ENCODE data around the gene PTBP1.
A peak's percentile ranks its signal among the peaks of the same experiment; 100 is the strongest.

Gene PTBP1

DNA sequence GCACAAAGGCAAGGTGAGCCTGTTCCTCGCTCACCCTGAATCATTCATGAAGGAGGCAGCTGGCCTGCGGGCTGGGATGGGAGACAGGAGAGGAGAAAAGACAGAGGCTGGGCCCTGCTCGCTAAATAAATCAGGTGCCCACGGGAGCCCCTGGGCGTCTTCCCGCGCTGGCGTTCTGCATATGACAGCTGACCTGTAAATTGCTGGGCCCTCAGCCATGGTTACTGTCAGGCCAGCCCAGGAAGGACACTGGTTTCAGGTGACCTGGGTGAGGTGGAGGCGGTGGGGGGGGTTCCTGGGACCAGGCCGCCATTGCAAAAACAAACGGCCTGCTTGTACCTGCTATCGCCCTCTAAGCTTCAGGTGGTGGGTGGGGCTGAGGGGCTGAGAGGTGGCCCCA is 3.4 kb upstream of the PTBP1 start:
- no peak for DNase-seq (ENCODE audit: low read depth, low spot score)
- TF ChIP-seq, protein P1, sequence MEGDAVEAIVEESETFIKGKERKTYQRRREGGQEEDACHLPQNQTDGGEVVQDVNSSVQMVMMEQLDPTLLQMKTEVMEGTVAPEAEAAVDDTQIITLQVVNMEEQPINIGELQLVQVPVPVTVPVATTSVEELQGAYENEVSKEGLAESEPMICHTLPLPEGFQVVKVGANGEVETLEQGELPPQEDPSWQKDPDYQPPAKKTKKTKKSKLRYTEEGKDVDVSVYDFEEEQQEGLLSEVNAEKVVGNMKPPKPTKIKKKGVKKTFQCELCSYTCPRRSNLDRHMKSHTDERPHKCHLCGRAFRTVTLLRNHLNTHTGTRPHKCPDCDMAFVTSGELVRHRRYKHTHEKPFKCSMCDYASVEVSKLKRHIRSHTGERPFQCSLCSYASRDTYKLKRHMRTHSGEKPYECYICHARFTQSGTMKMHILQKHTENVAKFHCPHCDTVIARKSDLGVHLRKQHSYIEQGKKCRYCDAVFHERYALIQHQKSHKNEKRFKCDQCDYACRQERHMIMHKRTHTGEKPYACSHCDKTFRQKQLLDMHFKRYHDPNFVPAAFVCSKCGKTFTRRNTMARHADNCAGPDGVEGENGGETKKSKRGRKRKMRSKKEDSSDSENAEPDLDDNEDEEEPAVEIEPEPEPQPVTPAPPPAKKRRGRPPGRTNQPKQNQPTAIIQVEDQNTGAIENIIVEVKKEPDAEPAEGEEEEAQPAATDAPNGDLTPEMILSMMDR (IDR thresholded peaks at IDR 0.05; ENCODE audit: insufficient read depth, low read length, missing control alignments) = no peak
- H3K4me3 ChIP-seq (ENCODE audit: low read depth, low read length) = no peak overlapping the region
- CTCF ChIA-PET = interaction anchor here (2.2 kb wide), 1 partner anchor 23 kb away, joined by 5 read pairs; no protein-coding TSS in a partner anchor
- POLR2A ChIA-PET = no interaction called here

- TF ChIP-seq, protein P1 (IDR thresholded peaks at IDR 0.05; ENCODE audit: insufficient read depth, low read length, missing control alignments) = no peak
- ChIA-PET CTCF (interaction anchor here (1.1 kb wide), 1 partner anchor 24 kb away, joined by 3 read pairs; no protein-coding TSS in a partner anchor), POLR2A (interaction anchor here (0.6 kb wide), 1 partner anchor 161 kb away, joined by 3 read pairs; no protein-coding TSS in a partner anchor)
- H3K4me3 ChIP-seq (ENCODE audit: low read depth, low read length) = no peak overlapping the region
- DNase-seq (ENCODE audit: low read depth, low spot score) = no peak
Measured at GRCh38 chr19:795073-795611, 2.1 kb upstream of the PTBP1 start.

DNA sequence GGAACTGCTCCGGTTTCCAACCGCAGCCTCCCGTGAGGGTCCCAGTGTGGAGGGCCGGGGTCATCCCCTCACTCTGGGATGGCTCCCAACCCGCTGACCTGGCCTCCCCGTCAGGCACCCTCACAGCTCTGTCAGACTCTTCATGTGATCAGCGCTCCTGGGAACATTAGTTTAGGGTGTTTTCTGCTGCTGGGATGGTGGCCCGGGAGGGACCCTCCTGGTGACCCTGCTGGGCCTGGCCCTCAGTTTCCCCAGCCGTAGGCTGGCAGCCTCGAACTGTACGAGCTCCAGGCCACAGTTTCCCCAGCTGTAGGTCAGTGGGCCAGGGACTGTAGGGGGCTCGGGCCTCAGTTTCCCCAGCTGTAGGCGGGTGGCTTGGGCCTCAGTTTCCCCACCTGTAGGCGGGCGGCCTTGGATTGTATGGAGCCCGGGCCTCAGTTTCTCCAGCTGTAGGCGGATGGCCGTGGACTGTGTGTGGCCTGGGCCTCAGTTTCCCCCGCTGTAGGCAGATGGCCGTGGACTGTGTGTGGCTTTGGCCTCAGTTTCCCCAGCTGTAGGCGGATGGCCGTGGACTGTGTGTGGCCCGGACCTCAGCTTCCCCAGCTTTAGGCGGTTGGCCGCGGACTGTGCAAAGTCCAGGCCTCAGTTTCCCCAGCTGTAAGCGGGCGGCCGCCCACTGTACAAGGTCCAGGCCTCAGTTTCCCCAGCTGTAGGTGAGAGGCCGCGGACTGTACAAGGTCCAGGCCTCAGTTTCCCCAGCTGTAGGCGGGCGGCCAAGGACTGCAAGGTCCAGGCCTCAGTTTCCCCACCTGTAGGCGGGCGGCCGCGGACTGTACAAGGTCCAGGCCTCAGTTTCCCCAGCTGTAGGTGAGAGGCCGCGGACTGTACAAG is 1.3 kb upstream of the PTBP1 start:
- ChIA-PET POLR2A (interaction anchor here (0.6 to 1.1 kb wide), 3 partner anchors 10 to 162 kb away, joined by 3 to 7 read pairs (median 3); no protein-coding TSS in a partner anchor), CTCF (interaction anchor here (1.1 kb wide), 1 partner anchor 25 kb away, joined by 3 read pairs; no protein-coding TSS in a partner anchor)
- DNase-seq (ENCODE audit: low read depth, low spot score) = no peak
- TF ChIP-seq, protein P1 (IDR thresholded peaks at IDR 0.05; ENCODE audit: insufficient read depth, low read length, missing control alignments) = no peak
- peak overlapping the region; percentile 65 for H3K4me3 ChIP-seq (ENCODE audit: low read depth, low read length)

DNA sequence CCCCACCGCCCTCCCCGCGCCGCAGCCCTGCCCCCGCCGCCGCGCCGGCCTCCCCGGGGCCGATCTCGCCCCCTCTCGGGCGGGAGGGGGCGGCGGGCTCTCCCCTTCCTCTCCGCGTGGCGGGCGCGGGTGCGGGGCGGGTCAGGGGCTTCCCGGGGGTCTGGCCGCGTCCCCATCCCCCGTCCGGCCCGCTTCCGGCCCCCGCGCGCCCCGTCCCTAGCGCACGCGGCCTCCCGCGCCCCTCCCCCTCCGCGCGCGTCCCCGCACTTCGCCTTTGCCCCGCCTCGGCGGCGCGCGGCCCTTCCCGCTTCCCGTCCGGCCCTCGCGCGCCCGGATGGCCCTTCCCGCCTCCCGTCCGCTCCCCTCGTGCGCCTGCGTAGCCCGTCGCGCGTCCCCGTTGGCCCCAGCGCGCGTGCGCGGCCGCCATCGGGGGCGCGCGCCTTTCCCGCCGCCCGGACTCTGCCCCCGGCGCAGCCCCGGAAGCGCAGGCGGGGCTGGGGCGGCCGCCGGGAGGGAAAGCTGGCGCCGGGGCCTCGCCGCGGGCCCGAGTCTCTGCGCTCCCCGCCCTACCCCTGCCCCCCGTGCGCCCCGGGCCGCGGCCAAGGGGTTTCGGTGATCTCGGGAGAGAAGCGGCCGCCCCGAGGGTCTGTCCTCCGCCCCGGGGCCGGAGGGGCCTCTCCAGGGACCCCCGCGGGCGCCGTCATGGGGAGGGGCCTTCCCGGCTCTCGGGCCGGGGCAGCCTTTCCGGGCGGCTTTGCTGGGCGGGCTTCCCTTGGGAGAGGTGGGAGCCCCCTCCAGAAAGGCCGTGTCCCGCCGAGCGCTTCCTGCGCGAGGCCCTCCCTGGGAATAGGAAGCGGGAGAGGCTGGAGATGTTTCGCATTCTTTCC is 519 bp downstream of the PTBP1 start:
- H3K4me3 ChIP-seq (ENCODE audit: low read depth, low read length) = peak overlapping the region; percentile 87
- ChIA-PET POLR2A (interaction anchor here (0.7 to 1.5 kb wide), 4 partner anchors 45 to 104 kb away, joined by 4 read pairs; no protein-coding TSS in a partner anchor), CTCF (interaction anchor here (2.9 kb wide), 1 partner anchor 28 kb away, joined by 17 read pairs; no protein-coding TSS in a partner anchor)
- DNase-seq (ENCODE audit: low read depth, low spot score) = peak; percentile 21
- TF ChIP-seq, protein P1 (IDR thresholded peaks at IDR 0.05; ENCODE audit: insufficient read depth, low read length, missing control alignments) = no peak

DNA sequence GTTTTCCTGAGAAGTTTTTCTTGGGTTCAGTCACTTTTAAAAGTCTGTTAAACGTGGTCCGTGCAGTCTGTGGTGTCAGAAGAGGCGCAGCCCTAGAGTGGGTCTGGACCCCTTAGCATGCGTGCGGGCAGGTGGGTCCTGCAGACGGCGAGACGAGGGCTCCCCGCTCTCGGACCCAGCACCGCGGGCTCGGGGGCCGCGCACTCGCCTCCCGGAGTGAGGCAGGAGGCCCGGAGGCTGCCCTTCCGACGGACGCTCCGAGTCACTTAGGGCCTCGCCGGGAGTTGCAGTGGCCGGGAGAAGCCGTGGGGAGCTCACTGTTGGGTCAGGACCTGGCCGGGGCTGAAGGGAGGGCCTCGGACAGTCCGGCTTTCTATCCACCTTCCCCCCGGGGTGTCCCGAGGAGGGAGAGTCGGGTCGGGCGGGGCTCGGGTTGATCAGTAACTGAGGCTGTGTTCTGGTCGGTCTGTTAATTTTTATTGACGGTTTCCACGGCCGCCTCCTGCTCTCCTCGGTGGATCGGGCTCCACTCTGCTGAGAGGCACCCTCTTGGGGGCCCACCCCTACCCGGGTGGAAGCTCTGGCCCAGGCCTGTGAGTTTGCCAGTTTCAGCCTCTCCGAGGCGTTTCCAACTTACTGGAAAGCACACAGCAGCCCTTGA is 1.3 kb downstream of the PTBP1 start:
- no peak for DNase-seq (ENCODE audit: low read depth, low spot score)
- peak overlapping the region; percentile 87 for H3K4me3 ChIP-seq (ENCODE audit: low read depth, low read length)
- TF ChIP-seq, protein P1 (IDR thresholded peaks at IDR 0.05; ENCODE audit: insufficient read depth, low read length, missing control alignments) = no peak
- ChIA-PET POLR2A (interaction anchor here (0.6 to 1.6 kb wide), 5 partner anchors 10 to 1663 kb away, joined by 3 to 4 read pairs (median 4); no protein-coding TSS in a partner anchor), CTCF (interaction anchor here (0.6 to 2.9 kb wide), 4 partner anchors 13 to 160 kb away, joined by 3 to 17 read pairs (median 3); no protein-coding TSS in a partner anchor)
